ENCODE results near the gene ZBTB7A. TPM values are rescaled to one million over a fixed set of nuclear protein-coding genes. Genes with fewer than 3 reads are reported as not detected.

Gene ZBTB7A
- total RNA-seq, 1 experiment from 2014 or later = 27.9 TPM

DNA sequence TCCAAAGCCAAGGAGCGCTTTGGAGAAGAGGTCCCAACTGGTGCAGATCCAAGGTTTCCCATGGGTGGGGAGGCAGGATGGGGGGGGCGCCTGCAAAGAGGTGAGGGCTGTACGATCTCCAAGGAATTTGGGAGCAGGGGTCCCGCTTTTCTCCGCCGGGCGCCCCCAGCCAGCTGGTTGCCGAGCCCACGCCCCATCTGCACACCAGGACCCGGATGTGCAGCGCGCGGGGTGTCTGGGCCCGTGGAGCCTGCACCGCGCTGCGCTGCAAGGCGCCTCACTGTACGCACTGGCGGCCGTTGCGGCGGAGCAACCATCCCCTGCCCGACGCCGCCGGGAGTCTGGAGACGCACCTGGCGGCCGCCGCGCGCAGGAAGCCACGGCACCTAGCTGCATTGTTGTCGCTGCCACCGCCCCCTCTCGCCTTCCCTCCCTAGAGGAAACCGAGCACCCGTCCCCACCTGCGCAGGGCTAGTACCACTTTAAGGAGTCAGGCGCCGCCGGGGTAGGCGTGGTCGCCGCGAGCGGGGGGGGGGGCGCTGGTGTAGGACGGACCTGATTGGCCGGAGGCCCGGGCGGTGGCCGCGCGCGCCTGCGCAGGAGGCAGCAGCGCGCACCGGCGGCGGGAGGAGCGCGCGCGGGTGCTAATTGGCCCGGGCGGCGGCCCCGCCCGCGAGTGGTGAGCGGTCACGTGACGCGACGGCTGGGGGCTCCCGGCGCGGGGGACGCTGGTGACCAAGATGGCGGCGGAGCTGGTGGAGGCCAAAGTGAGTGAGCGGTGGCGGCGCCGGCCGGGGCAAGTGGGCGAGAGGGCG lies 59.5 kb downstream of the ZBTB7A start, which contains the start of gene PIAS4 (continued):
- TF ChIP-seq JUN (CRISPR knock-in tag; IDR thresholded peaks at IDR 0.05) (peak; percentile 53; the same call in 1 of the 2 replicates), SOX15 (CRISPR knock-in tag; IDR thresholded peaks at IDR 0.05) (no peak), EMX1 (CRISPR knock-in tag; IDR thresholded peaks at IDR 0.05) (no peak), USF2 (CRISPR knock-in tag; IDR thresholded peaks at IDR 0.05) (peak; percentile 99), ERG (CRISPR knock-in tag; IDR thresholded peaks at IDR 0.05) (no peak), ATF2 (CRISPR knock-in tag; IDR thresholded peaks at IDR 0.05; ENCODE audit: borderline replicate concordance, low read depth) (no peak), ZBTB43 (CRISPR knock-in tag; IDR thresholded peaks at IDR 0.05) (peak; percentile 88; the same call in 1 of the 2 replicates), KAT7 (CRISPR knock-in tag; IDR thresholded peaks at IDR 0.05; ENCODE audit: borderline replicate concordance) (0 out of 2 replicates have a peak, but pooled peaks have one; percentile 59), FOXP4 (CRISPR knock-in tag; IDR thresholded peaks at IDR 0.05) (peak; percentile 10; the same call in 1 of the 2 replicates), SP1 (CRISPR knock-in tag; conservative IDR thresholded peaks at IDR 0.05) (peak; percentile 99), TEAD4 (CRISPR knock-in tag; IDR thresholded peaks at IDR 0.05) (0 out of 2 replicates have a peak, but pooled peaks have one; percentile 64), ZNF396 (CRISPR knock-in tag; IDR thresholded peaks at IDR 0.05; ENCODE audit: borderline replicate concordance) (no peak), FOXP1 (CRISPR knock-in tag; IDR thresholded peaks at IDR 0.05; ENCODE audit: borderline replicate concordance) (peak; percentile 92), GTF2I (CRISPR knock-in tag; conservative IDR thresholded peaks at IDR 0.05) (no peak), TEAD1 (CRISPR knock-in tag; IDR thresholded peaks at IDR 0.05) (peak; percentile 57), NFYB (CRISPR knock-in tag; conservative IDR thresholded peaks at IDR 0.05; ENCODE audit: low read depth) (peak; percentile 62), ZNF219 (CRISPR knock-in tag; IDR thresholded peaks at IDR 0.05; ENCODE audit: borderline replicate concordance) (no peak), ZSCAN18 (CRISPR knock-in tag; IDR thresholded peaks at IDR 0.05) (no peak), IRF2 (CRISPR knock-in tag; IDR thresholded peaks at IDR 0.05; ENCODE audit: borderline replicate concordance, low read depth) (no peak; the same call in 1 of the 2 replicates), ZNF416 (CRISPR knock-in tag; IDR thresholded peaks at IDR 0.05) (0 out of 2 replicates have a peak, but pooled peaks have one; percentile 40)
- TF ChIP-seq, protein P1, sequence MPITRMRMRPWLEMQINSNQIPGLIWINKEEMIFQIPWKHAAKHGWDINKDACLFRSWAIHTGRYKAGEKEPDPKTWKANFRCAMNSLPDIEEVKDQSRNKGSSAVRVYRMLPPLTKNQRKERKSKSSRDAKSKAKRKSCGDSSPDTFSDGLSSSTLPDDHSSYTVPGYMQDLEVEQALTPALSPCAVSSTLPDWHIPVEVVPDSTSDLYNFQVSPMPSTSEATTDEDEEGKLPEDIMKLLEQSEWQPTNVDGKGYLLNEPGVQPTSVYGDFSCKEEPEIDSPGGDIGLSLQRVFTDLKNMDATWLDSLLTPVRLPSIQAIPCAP (CRISPR knock-in tag; IDR thresholded peaks at IDR 0.05) = no peak
- TF ChIP-seq, protein P2, sequence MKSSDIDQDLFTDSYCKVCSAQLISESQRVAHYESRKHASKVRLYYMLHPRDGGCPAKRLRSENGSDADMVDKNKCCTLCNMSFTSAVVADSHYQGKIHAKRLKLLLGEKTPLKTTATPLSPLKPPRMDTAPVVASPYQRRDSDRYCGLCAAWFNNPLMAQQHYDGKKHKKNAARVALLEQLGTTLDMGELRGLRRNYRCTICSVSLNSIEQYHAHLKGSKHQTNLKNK (CRISPR knock-in tag; IDR thresholded peaks at IDR 0.05) = no peak
- TF ChIP-seq, protein P3, sequence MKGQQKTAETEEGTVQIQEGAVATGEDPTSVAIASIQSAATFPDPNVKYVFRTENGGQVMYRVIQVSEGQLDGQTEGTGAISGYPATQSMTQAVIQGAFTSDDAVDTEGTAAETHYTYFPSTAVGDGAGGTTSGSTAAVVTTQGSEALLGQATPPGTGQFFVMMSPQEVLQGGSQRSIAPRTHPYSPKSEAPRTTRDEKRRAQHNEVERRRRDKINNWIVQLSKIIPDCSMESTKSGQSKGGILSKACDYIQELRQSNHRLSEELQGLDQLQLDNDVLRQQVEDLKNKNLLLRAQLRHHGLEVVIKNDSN (CRISPR knock-in tag; IDR thresholded peaks at IDR 0.05) = peak; percentile 94
- TF ChIP-seq, protein P4, sequence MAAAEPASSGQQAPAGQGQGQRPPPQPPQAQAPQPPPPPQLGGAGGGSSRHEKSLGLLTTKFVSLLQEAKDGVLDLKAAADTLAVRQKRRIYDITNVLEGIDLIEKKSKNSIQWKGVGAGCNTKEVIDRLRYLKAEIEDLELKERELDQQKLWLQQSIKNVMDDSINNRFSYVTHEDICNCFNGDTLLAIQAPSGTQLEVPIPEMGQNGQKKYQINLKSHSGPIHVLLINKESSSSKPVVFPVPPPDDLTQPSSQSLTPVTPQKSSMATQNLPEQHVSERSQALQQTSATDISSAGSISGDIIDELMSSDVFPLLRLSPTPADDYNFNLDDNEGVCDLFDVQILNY (CRISPR knock-in tag; IDR thresholded peaks at IDR 0.05) = peak; percentile 91
